ENCODE results near the gene UQCRHL.

DNA sequence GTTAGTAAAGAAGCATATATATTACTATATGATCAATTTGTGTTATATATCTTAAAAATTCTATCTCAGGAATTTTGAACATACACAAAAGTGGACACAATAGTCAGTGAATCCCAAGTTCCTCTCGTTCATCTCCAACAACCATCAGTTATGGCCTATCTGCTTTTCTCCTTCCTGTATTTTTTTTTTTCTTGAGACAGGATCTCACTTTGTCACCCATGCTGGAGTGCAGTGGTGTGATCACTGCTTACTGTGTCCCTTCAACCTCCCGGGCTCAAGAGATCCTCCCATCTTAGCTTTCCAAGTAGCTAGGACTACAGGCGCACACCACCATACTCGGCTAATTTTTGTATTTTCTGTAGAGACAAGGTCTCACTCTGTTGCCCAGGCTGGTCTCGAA is 49.4 kb upstream of the UQCRHL start:
- no peak for TF ChIP-seq POLR2A (IDR thresholded peaks at IDR 0.05)
- TF ChIP-seq EP300 (IDR thresholded peaks at IDR 0.05), result no peak
